Muscle of arm (tissue), 12 donors: ENCODE results near the gene MAPT. TPM values are rescaled to one million over a fixed set of nuclear protein-coding genes. Genes with fewer than 3 reads are reported as not detected.

ENCODE experiments used
- DNase-seq: peaks from one replicate; pipeline ENCODE4 v3.0.0-alpha.2; 2013
- polyA plus RNA-seq, 12 donors: library from polyadenylated mRNA; unstranded; fragments of 120-200 nt; gene quantifications; one replicate each; pipeline ENCODE4 v1.2.1, GENCODE V29; 2013; ENCODE audit not compliant: insufficient read length in 12 of 12

Gene MAPT
- polyA plus RNA-seq, 12 donors = 4.4 to 14.4 (median 9.0) TPM; not detected in 1

- DNase-seq = no peak
Measured at GRCh38 chr17:46026166-46027047, 132.1 kb downstream of the MAPT start.

GRCh38 chr17:46027048-46027975 is 133.0 kb downstream of the MAPT start:
- DNase-seq = peak; percentile 17

GRCh38 chr17:46027976-46028325 is 133.6 kb downstream of the MAPT start:
- no peak for DNase-seq

GRCh38 chr17:46028374-46028773 is 134.0 kb downstream of the MAPT start:
- no peak for DNase-seq

- no peak for DNase-seq
Measured at GRCh38 chr17:46028981-46029565, 134.7 kb downstream of the MAPT start.

- DNase-seq = no peak
Measured at GRCh38 chr17:46029627-46030026, 135.3 kb downstream of the MAPT start.

GRCh38 chr17:46030752-46031151 is 136.4 kb downstream of the MAPT start:
- DNase-seq = no peak

GRCh38 chr17:46031440-46031839 is 137.1 kb downstream of the MAPT start:
- DNase-seq = no peak

- DNase-seq = no peak
Measured at GRCh38 chr17:46031920-46032319, 137.6 kb downstream of the MAPT start.

- DNase-seq = no peak
Measured at GRCh38 chr17:46032909-46033308, 138.6 kb downstream of the MAPT start.

- DNase-seq = no peak
Measured at GRCh38 chr17:46033392-46033791, 139.0 kb downstream of the MAPT start.

- DNase-seq = no peak
Measured at GRCh38 chr17:46035112-46035818, 140.9 kb downstream of the MAPT start.

GRCh38 chr17:46036491-46036890 is 142.1 kb downstream of the MAPT start:
- DNase-seq = no peak

- DNase-seq = no peak
Measured at GRCh38 chr17:46037722-46038255, 143.4 kb downstream of the MAPT start.

- no peak for DNase-seq
Measured at GRCh38 chr17:46038414-46038813, 144.1 kb downstream of the MAPT start.

GRCh38 chr17:46038937-46039336 is 144.6 kb downstream of the MAPT start:
- no peak for DNase-seq

- DNase-seq = no peak
Measured at GRCh38 chr17:46039592-46040186, 145.3 kb downstream of the MAPT start.

GRCh38 chr17:46042246-46042645 is 147.9 kb downstream of the MAPT start:
- no peak for DNase-seq

GRCh38 chr17:46042925-46043324 is 148.6 kb downstream of the MAPT start:
- DNase-seq = no peak

- DNase-seq = no peak
Measured at GRCh38 chr17:46043606-46044005, 149.3 kb downstream of the MAPT start.
